Measurements from ENCODE around the gene SF3A2.

SF3A2 gene

GRCh38 chr19:2208975-2209374 is 27.6 kb upstream of the SF3A2 start:
- no peak overlapping the region for H3K27ac ChIP-seq
- TF ChIP-seq ZFX (IDR thresholded peaks at IDR 0.05; ENCODE audit: borderline replicate concordance) = no peak
- TF ChIP-seq, protein P1, sequence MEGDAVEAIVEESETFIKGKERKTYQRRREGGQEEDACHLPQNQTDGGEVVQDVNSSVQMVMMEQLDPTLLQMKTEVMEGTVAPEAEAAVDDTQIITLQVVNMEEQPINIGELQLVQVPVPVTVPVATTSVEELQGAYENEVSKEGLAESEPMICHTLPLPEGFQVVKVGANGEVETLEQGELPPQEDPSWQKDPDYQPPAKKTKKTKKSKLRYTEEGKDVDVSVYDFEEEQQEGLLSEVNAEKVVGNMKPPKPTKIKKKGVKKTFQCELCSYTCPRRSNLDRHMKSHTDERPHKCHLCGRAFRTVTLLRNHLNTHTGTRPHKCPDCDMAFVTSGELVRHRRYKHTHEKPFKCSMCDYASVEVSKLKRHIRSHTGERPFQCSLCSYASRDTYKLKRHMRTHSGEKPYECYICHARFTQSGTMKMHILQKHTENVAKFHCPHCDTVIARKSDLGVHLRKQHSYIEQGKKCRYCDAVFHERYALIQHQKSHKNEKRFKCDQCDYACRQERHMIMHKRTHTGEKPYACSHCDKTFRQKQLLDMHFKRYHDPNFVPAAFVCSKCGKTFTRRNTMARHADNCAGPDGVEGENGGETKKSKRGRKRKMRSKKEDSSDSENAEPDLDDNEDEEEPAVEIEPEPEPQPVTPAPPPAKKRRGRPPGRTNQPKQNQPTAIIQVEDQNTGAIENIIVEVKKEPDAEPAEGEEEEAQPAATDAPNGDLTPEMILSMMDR (IDR thresholded peaks at IDR 0.05) = no peak

DNA sequence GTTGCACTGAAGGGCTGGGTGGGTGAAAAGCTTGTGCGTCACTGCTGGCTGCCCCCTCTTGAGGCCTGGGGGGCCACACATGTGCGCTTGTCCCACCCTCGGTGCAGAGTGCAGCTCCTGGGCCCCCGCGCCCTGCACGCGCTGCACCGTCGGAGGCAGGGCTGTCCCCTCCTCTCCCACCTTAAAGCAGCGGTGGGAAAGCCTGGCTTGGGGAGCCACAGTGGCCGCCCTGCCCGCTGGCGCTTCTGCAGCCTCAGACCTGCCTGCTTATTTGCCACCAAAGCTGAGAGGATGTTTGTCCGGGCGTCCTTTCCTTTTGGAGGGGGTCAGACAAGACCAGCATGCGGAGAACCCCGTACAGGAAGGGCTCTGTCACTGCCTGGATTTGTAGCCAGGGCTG is 27.2 kb upstream of the SF3A2 start:
- no peak overlapping the region for H3K27ac ChIP-seq
- TF ChIP-seq, protein P1 (IDR thresholded peaks at IDR 0.05) = no peak
- no peak for TF ChIP-seq ZFX (IDR thresholded peaks at IDR 0.05; ENCODE audit: borderline replicate concordance)

DNA sequence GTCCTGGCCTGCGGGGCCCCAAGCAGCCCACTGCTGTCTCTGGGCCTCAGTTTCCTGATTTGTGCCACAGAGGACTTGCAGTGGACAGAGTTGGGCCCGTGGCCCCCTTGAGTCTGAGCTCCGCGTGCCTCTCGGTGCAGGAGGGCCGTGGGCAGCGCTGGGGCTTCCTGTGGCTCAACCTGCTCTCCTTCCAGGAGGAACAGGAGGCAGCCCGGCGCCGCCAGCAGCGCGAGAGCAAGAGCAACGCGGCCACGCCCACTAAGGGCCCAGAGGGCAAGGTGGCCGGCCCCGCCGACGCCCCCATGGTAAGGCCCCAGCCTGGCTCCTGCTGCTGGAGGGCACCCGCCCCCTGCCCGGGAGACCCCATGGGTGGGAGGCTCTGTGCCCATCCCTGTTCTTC is 26.4 kb upstream of the SF3A2 start:
- H3K27ac ChIP-seq = no peak overlapping the region
- TF ChIP-seq ZFX (IDR thresholded peaks at IDR 0.05; ENCODE audit: borderline replicate concordance) = no peak
- TF ChIP-seq, protein P1 (IDR thresholded peaks at IDR 0.05) = no peak

- H3K27ac ChIP-seq = no peak overlapping the region
- TF ChIP-seq, protein P1 (IDR thresholded peaks at IDR 0.05) = no peak
- TF ChIP-seq ZFX (IDR thresholded peaks at IDR 0.05; ENCODE audit: borderline replicate concordance) = no peak
Measured at GRCh38 chr19:2210987-2211740, 25.5 kb upstream of the SF3A2 start.

DNA sequence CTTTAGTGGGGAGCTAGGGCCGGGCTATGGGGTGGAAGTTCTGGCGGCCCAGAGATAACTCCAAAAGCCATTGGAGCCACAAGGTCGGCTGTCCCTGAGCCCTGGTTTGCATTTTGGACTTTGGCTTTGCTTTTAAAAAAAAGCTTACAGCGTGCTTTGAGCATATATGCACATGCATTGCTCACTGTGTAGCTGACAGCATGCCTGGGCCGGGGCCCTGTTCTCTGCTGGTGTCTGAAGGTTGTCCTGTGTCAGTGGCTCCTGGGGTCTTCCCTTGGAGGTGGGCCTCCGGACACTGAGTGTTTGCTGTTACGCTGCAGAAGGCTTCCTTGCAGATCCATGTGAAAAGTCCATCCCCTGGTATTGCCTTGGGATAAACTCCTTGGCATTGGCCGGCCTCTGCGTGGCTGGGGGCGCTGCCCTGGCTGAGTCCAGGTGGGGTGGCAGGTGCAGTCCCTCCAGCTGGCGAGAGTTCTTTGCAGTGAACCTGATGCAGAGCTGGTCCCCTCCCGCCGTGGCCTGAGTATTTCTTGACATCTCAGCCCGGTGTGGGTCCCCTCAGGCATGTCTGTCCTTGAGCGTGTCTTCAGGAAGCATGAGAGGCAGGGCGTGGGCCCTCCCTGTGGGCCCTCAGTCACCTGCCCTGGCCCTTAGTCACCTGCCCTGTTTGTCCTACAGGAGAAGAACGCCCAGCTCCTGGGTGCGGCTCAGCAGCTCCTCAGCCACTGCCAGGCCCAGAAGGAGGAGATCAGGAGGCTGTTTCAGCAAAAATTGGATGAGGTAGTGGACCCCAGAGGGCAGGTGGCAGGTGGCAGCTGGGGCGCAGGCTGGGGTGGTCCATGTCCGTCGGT is 23.5 kb upstream of the SF3A2 start:
- no peak for TF ChIP-seq ZFX (IDR thresholded peaks at IDR 0.05; ENCODE audit: borderline replicate concordance)
- TF ChIP-seq, protein P1 (IDR thresholded peaks at IDR 0.05) = no peak
- H3K27ac ChIP-seq = no peak overlapping the region

- TF ChIP-seq ZFX (IDR thresholded peaks at IDR 0.05; ENCODE audit: borderline replicate concordance) = no peak
- H3K27ac ChIP-seq = no peak overlapping the region
Measured at GRCh38 chr19:2213799-2214198, 22.8 kb upstream of the SF3A2 start.

DNA sequence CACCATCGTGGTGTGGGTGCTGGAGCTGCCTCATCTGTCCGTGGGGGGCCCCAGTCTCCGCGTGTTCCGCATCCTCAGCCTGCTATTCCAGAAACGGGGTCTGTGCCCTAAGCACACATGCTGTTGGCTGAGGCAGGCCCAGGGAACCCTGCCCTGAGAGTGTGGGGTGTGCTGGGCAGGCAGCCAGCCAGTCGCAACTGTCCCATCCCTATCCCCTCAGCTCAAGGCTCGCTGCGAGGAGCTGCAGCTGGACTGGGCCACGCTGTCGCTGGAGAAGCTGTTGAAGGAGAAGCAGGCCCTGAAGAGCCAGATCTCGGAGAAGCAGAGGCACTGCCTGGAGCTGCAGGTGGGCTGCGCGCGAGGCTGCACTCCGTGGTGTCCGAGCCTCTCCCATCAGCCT is 22.4 kb upstream of the SF3A2 start:
- no peak for TF ChIP-seq ZFX (IDR thresholded peaks at IDR 0.05; ENCODE audit: borderline replicate concordance)
- TF ChIP-seq, protein P1 (IDR thresholded peaks at IDR 0.05) = no peak
- H3K27ac ChIP-seq = no peak overlapping the region
